Activated CD4-positive, alpha-beta memory T cell treated with anti-CD3 and anti-CD28 coated beads, Interleukin-2, amount 10 ng/mL, durations not matched to agents 7 days and 5 days (primary cell): ENCODE data around the gene PPP1R37. TPM values are rescaled to one million over a fixed set of nuclear protein-coding genes. Genes with fewer than 3 reads are reported as not detected.
A peak's percentile ranks its signal among the peaks of the same experiment; 100 is the strongest.

Experiments
- CTCF ChIA-PET: fragments of 350-600 bp; sonication (Branson Sonifier 250); formaldehyde crosslinking; loops from one replicate; lab custom pipeline; 2021; ENCODE audit warnings: antibody characterized with exemption, inconsistent platforms; lab: Charles Lee
- POLR2A ChIA-PET: fragments of 350-600 bp; sonication (Branson Sonifier 250); formaldehyde crosslinking; loops from one replicate; lab custom pipeline; 2021; ENCODE audit warnings: antibody characterized with exemption; lab: Charles Lee
- DNase-seq: peaks from one replicate; pipeline ENCODE4 v3.0.0-alpha.2; 2020
- H3K27ac Mint-ChIP-seq: one replicate; pipeline ENCODE4 v1.8.0; 2021; ENCODE audit warnings: mild to moderate bottlenecking, mixed read lengths
- H3K27me3 Mint-ChIP-seq: one replicate; pipeline ENCODE4 v1.8.0; 2021; ENCODE audit warnings: mixed read lengths
- H3K36me3 Mint-ChIP-seq: one replicate; pipeline ENCODE4 v1.8.0; 2021; ENCODE audit warnings: low read depth, mixed read lengths
- H3K4me1 Mint-ChIP-seq: one replicate; pipeline ENCODE4 v1.8.0; 2021; ENCODE audit warnings: mixed read lengths
- H3K4me3 Mint-ChIP-seq: one replicate; pipeline ENCODE4 v1.8.0; 2021; ENCODE audit warnings: mild to moderate bottlenecking, mixed read lengths
- H3K9me3 Mint-ChIP-seq: one replicate; pipeline ENCODE4 v1.8.0; 2021; ENCODE audit warnings: mixed read lengths
- total RNA-seq, 2 experiments: library from RNA; stranded (reverse); gene quantifications; one replicate each; pipeline ENCODE4 v1.2.3, GENCODE V29; 2021

The PPP1R37 gene, protein sequence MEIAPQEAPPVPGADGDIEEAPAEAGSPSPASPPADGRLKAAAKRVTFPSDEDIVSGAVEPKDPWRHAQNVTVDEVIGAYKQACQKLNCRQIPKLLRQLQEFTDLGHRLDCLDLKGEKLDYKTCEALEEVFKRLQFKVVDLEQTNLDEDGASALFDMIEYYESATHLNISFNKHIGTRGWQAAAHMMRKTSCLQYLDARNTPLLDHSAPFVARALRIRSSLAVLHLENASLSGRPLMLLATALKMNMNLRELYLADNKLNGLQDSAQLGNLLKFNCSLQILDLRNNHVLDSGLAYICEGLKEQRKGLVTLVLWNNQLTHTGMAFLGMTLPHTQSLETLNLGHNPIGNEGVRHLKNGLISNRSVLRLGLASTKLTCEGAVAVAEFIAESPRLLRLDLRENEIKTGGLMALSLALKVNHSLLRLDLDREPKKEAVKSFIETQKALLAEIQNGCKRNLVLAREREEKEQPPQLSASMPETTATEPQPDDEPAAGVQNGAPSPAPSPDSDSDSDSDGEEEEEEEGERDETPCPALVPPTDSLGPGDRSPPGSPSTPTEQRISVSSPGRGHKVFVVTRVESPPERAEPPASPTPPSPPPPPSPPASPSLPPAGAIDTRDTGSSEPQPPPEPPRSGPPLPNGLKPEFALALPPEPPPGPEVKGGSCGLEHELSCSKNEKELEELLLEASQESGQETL
- 10 to 100 TPM; 16.3 to 16.4 TPM for total RNA-seq

DNA sequence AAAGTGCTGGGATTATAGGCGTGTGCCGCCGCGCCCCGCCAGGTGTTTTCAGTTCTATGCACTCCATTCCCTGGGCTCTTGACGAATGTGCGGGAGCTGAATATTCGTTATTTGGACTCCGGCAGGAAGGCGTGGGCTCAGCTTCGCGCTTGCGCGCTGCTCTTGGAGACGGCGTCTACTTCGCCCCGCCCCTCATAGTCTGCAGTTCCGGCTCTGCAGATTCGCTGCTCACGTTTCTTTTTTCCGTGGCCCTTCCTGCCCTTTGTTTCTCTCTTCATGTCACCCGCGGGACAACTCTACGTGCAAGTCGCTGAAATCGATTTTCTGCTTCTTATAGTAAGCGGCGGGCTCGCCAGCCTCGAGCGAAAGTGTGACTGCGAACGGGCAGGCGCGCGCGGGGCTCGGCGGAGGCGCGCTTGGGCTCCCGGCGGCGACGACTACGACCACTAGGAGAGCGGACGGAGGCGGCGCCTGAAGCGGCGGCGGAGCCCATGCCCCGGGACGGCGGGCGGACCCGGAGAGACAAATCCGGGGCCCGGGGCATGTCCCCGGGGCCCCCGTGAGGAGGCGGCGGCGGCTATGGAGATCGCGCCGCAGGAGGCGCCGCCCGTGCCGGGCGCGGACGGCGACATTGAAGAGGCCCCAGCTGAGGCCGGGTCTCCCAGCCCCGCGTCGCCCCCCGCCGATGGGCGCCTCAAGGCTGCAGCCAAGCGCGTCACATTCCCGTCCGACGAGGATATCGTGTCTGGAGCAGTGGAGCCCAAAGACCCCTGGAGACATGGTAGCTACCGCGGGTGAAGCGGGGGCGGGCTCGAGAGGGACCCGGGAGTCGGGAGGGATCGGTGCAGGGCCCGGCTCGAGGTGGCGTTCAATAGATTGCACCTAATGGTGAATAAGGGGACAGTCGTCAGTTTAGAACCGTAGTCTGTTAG is at the start of gene PPP1R37:
Gene PPP1R37, plus strand, starts transcription at position 433 of the 932 bp plus-strand sequence. Its CDS starts 147 bp downstream, at position 580.
- peaks cover 31% of the 10 kb centered on the region for H3K36me3 Mint-ChIP-seq
- peak within 1 kb of the TSS; percentile 77 for H3K4me3 Mint-ChIP-seq
- peak; percentile 92 for DNase-seq
- H3K27ac Mint-ChIP-seq = peak within 1 kb of the TSS; percentile 81
- POLR2A ChIA-PET = interaction anchor here (0.6 to 3.1 kb wide), 31 partner anchors 9 to 549 kb away, joined by 3 to 52 read pairs (median 5); partner anchors contain the start of genes BLOC1S3, CLASRP, CLPTM1 and GEMIN7
- H3K9me3 Mint-ChIP-seq = no peaks in the 10 kb centered on the region
- H3K27me3 Mint-ChIP-seq = no peaks in the 10 kb centered on the region
- H3K4me1 Mint-ChIP-seq = peaks cover 63% of the 10 kb centered on the region
- CTCF ChIA-PET = interaction anchor here (0.7 to 2.8 kb wide), 12 partner anchors 13 to 386 kb away, joined by 3 to 22 read pairs (median 4); partner anchors contain the start of genes BLOC1S3, GEMIN7 and TRAPPC6A

DNA sequence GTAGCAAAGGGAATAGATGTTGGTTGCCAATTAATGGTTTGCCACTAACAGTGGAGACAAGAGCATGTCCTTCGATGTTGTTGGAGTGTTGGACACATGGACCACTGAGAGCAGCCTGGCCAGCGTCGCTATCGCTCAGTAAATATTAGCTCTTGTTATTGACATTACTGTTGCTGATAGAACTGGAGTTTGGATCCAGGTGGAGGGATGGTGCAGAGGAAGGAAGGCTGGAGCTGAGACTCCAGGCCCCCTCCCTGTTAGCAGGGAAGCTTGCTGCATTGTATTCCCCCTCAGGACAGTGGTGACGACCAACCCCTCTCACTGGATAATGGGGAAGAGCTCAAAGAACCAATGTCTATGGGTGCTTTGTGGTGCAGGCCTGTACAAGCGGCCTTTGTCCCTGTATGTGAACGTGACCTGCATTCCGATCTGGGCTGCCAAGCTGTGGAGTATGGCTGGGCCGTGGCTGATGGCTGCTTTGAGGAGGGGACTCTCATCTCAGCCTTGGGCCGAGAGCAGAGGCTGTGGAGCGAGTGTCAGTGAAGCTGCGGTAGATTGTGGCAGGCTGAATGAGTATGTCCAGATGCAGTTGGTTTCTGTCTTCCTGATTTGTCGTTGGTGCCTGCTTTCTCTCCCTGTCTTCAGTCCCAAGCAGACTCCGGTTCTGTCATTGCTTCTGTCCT is 47.2 kb upstream of the PPP1R37 start:
- Mint-ChIP-seq H3K36me3 (peaks cover 49% of the 10 kb centered on the region), H3K27me3 (no peaks in the 10 kb centered on the region), H3K4me1 (peaks cover 45% of the 10 kb centered on the region), H3K9me3 (no peaks in the 10 kb centered on the region), H3K4me3 (no peak overlapping the region), H3K27ac (peak overlapping the region; percentile 49)
- DNase-seq = no peak
- ChIA-PET POLR2A (interaction anchor here (0.8 to 1.9 kb wide), 2 partner anchors 7 to 44 kb away, joined by 3 to 8 read pairs; partner anchors contain the start of gene CLASRP), CTCF (interaction anchor here (3.1 kb wide), 1 partner anchor 13 kb away, joined by 13 read pairs; no protein-coding TSS in a partner anchor)

DNA sequence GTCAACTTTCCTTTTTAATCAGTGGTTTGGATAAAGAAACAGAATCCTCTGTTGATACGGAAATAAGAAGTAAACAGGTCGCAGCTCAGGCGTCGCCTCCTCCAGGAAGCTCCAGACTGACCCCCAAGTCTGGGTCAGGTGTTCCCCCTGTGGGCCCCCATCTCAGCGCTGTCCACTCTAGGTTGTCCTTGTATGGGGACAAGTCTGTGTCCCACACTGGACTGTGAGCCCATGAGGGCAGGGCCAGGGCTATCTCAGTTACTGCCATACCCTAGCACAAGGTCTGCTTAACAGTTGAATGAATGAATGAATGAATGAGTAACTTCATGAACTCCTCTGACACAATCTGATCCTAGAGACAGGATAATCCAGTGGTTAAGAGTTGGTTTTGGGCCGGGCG is 46.6 kb upstream of the PPP1R37 start:
- H3K27ac Mint-ChIP-seq = peak overlapping the region; percentile 49

DNA sequence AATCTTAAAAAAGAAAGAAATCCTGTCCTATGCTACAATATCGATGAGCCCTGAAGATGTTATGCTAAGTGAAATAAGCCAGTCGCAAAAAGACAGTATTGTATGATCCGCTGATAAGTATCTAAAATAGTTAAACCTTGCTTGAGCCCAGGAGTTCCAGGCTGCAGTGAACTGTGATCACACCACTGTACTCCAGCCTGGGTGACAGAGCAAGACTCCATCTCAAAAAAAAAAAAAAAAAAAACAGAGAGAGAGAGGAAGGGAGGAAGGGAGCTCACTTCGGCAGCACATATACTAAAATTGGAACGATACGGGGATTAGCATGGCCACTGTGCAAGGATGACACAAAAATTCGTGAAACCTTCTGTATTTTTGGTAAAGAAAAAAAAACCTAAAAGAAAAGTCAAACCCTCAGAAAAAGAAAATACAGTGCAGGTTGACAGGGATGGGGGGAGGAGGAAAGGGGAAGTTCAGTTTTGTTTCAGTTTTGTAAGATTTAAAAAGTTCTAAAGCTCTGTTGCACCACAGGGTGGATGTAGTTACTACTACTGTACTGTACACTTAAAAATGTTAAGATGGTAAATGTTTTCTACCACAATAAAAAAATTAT is 45.7 kb upstream of the PPP1R37 start:
- peak overlapping the region; percentile 33 for H3K4me3 Mint-ChIP-seq

More for the DNA sequence above, 46.6 kb upstream of the PPP1R37 start:
- ChIA-PET CTCF (interaction anchor here (3.1 kb wide), 1 partner anchor 13 kb away, joined by 13 read pairs; no protein-coding TSS in a partner anchor), POLR2A (interaction anchor here (0.8 to 1.9 kb wide), 2 partner anchors 7 to 45 kb away, joined by 3 to 8 read pairs; partner anchors contain the start of gene CLASRP)
- Mint-ChIP-seq H3K4me1 (peaks cover 42% of the 10 kb centered on the region), H3K27me3 (no peaks in the 10 kb centered on the region), H3K36me3 (peaks cover 46% of the 10 kb centered on the region), H3K4me3 (no peak overlapping the region), H3K9me3 (no peaks in the 10 kb centered on the region)
- DNase-seq = no peak

DNA sequence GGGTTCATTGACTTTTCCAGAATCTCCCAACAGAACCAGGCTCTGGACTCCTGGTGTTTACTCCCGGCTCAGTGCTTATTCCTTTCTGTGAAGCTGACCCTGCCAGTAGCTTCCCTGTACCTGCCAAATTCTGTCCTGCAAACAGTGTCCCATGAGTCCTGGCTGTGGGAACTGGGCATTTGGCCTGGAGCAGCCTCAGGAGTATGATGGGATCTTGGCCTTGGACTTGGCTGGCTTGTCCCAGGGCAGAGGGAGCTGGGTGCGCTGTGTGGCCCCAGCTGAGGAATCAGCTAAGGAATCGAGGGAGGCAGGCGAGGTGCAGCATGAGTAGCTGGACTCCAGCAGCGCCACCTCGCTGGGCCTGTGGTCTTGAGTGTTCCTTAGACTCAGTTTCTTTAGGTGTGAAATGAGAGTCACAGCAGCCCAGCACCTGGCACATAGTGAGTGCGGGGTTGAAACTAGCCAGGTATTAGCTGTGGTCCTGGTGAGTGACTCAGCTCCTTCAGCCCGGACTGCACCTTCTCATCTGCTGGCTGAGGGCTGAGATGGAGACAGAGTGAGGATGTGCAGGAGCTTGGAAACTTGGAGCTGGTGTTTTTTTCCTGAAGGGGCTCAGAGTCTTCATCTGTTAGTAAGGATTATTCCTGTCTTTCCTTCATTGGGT is 43.8 kb upstream of the PPP1R37 start:
- CTCF ChIA-PET = interaction anchor here (1.7 to 1.8 kb wide), 2 partner anchors 10 kb away, joined by 8 to 10 read pairs; partner anchors contain the start of gene CLASRP
- no peak for DNase-seq
- Mint-ChIP-seq H3K27me3 (no peaks in the 10 kb centered on the region), H3K9me3 (no peaks in the 10 kb centered on the region), H3K27ac (no peak overlapping the region), H3K4me1 (peaks cover 37% of the 10 kb centered on the region), H3K36me3 (peaks cover 52% of the 10 kb centered on the region), H3K4me3 (no peak overlapping the region)
- POLR2A ChIA-PET = interaction anchor here (0.8 to 1.6 kb wide), 3 partner anchors 10 to 43 kb away, joined by 3 to 4 read pairs (median 4); partner anchors contain the start of genes CLASRP and PPP1R37

More for the DNA sequence above, 45.7 kb upstream of the PPP1R37 start:
- CTCF ChIA-PET = no interaction called here
- H3K36me3 Mint-ChIP-seq = peaks cover 43% of the 10 kb centered on the region
- H3K27ac Mint-ChIP-seq = peak overlapping the region; percentile 51
- H3K9me3 Mint-ChIP-seq = no peaks in the 10 kb centered on the region
- no peaks in the 10 kb centered on the region for H3K27me3 Mint-ChIP-seq
- peaks cover 37% of the 10 kb centered on the region for H3K4me1 Mint-ChIP-seq
- POLR2A ChIA-PET = interaction anchor here (1.9 kb wide), 1 partner anchor 8 kb away, joined by 8 read pairs; the partner anchor contains the start of gene CLASRP
- DNase-seq = no peak

DNA sequence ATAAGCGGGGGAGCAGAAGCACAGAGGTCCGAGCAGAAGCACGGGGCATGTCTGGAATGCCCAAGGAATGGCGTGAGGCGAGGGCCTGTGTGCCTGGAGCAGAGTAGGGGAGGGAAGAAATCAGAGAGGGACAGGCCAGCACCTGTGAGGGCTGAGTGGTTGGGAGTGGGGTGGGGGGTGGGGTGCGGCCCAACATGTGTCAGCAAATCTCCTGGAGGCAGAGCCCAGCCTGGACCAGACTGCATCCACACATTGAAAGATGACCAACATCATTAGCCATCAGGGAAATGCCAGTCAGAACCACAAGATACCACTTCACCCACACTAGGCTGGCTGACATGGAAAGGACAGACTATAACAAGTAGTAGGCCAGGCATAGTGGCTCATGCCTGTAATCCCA is 42.9 kb upstream of the PPP1R37 start:
- Mint-ChIP-seq H3K27ac (peak overlapping the region; percentile 35), H3K4me3 (no peak overlapping the region), H3K4me1 (peaks cover 34% of the 10 kb centered on the region), H3K36me3 (peaks cover 55% of the 10 kb centered on the region), H3K9me3 (no peaks in the 10 kb centered on the region), H3K27me3 (no peaks in the 10 kb centered on the region)
- POLR2A ChIA-PET = interaction anchor here (0.8 to 1.1 kb wide), 2 partner anchors 11 to 42 kb away, joined by 3 to 4 read pairs; partner anchors contain the start of genes CLASRP and PPP1R37
- CTCF ChIA-PET = interaction anchor here (1.7 to 1.8 kb wide), 2 partner anchors 9 to 11 kb away, joined by 8 to 10 read pairs; partner anchors contain the start of gene CLASRP
- DNase-seq = no peak

DNA sequence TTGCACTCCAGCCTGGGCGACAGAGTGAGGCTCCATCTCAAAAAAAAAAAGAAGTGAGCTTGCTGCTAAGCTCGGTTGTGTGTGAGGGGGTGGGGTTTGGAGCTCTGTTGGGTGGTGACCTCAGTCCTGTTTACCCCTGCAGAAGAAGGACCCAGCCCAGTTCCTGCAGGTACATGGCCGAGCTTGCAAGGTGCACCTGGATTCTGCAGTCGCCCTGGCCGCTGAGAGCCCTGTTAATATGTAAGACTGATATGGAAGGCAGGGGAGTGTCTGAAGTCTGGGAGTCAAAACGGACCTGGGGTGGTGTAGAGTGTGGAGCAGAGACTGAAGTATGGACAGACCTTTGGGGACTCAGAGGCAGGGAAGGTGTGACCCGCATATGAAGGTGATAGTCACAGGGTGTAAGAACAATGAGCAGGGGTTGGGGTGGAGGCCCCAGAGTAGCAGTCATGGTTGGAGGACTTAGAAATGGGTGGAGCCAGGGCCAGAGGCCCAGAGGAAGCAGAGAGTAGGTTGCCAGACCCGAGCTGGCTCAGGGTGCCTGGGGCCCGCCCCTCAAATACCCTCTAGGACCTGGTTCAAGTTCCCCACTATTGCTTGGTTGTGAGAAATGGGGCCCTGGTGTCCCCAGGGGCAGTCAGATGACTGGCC is 40.9 kb upstream of the PPP1R37 start:
- CTCF ChIA-PET = interaction anchor here (1.3 kb wide), 1 partner anchor 8 kb away, joined by 3 read pairs; no protein-coding TSS in a partner anchor
- POLR2A ChIA-PET = no interaction called here
- no peak overlapping the region for H3K27ac Mint-ChIP-seq
- no peaks in the 10 kb centered on the region for H3K27me3 Mint-ChIP-seq
- no peak overlapping the region for H3K4me3 Mint-ChIP-seq
- H3K9me3 Mint-ChIP-seq = no peaks in the 10 kb centered on the region
- peaks cover 17% of the 10 kb centered on the region for H3K4me1 Mint-ChIP-seq
- no peak for DNase-seq
- peaks cover 48% of the 10 kb centered on the region for H3K36me3 Mint-ChIP-seq

DNA sequence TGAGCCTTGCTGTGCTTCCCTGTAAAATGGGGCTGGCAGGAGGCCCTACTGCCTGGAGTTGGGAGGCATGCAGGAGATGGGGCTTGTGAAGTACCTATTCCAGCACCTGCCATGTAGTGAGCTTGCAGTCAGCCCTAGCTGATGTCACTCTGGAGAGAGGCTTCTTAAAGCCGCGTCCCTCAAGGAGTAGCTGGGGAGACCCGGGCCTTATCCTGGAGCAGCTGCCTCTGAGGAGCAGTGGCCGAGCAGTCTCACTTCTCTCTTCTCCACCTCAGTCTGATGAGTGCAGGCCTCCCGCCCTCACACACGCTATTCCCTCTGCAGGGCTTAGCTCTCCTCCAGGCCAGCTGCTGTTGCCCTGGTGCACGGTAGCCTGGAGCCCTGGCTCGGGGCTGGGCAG is 36.1 kb upstream of the PPP1R37 start:
- Mint-ChIP-seq H3K4me3 (no peak overlapping the region), H3K9me3 (no peaks in the 10 kb centered on the region), H3K4me1 (peaks cover 4% of the 10 kb centered on the region), H3K36me3 (peaks cover 73% of the 10 kb centered on the region), H3K27me3 (no peaks in the 10 kb centered on the region), H3K27ac (no peak overlapping the region)
- POLR2A ChIA-PET = interaction anchor here (0.8 to 1.2 kb wide), 2 partner anchors 17 to 36 kb away, joined by 3 to 6 read pairs; partner anchors contain the start of genes CLASRP and PPP1R37
- CTCF ChIA-PET = no interaction called here
- DNase-seq = no peak

DNA sequence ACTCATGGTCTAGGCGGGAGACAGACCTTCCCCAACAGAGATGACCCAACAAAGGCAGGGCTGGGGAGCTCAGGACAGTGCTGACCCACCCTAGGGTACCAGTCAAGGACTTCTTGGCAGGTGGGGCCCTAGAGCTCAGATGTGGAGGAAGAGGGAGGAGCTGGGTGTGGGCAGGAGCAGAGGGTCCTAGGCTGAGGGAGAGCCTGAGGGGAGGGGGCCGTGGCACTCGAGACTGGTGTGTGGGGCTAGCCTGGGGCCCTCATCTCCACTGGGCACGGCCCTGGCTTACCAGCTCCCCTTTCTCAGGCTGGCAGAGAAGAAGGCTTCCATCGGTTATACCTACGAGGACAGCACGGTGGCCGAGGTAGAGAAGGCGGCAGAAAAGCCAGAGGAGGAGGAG is 35.5 kb upstream of the PPP1R37 start:
- Mint-ChIP-seq H3K4me3 (no peak overlapping the region), H3K9me3 (no peaks in the 10 kb centered on the region), H3K4me1 (peaks cover 2% of the 10 kb centered on the region), H3K27me3 (no peaks in the 10 kb centered on the region), H3K36me3 (peaks cover 68% of the 10 kb centered on the region), H3K27ac (no peak overlapping the region)
- ChIA-PET CTCF (no interaction called here), POLR2A (interaction anchor here (0.8 to 1.2 kb wide), 2 partner anchors 18 to 35 kb away, joined by 3 to 6 read pairs; partner anchors contain the start of genes CLASRP and PPP1R37)
- no peak for DNase-seq

DNA sequence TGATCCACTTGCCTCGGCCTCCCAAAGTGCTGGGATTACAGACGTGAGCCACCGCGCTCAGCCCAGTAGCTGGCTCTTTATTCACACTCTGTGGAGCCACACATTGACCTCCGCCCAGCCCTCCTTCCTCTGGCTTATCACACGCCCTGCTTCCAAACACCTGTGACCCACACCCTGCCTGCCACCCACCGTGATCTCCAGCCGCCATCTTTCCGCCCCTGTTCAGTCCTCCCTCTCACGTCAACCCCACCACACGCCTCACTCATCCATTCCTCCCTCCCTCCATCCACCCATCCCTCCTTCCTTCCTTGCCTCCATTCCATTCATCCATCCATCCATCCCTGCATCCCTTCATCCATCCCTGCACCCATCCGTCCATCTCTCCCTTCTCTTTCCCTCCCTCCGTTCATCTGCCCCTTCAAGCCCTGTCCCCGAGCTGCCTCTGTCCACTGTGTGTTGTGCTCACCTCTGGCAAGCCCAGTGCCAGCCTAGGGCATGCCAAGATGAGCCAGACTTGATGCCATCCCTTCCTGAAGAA is 34.3 kb upstream of the PPP1R37 start:
- H3K4me3 Mint-ChIP-seq = no peak overlapping the region
- ChIA-PET CTCF (interaction anchor here (0.9 to 2.5 kb wide), 15 partner anchors 9 to 154 kb away, joined by 3 to 35 read pairs (median 6); partner anchors contain the start of genes CLASRP, CLPTM1, GEMIN7 and PPP1R37), POLR2A (interaction anchor here (0.5 to 1.9 kb wide), 3 partner anchors 19 to 33 kb away, joined by 3 to 5 read pairs (median 3); partner anchors contain the start of gene CLASRP)
- H3K4me1 Mint-ChIP-seq = peaks cover 2% of the 10 kb centered on the region
- no peaks in the 10 kb centered on the region for H3K27me3 Mint-ChIP-seq
- no peak overlapping the region for H3K27ac Mint-ChIP-seq
- no peaks in the 10 kb centered on the region for H3K9me3 Mint-ChIP-seq
- no peak for DNase-seq
- peaks cover 65% of the 10 kb centered on the region for H3K36me3 Mint-ChIP-seq
